Testis (tissue), 3 donors: ENCODE measurements around the gene GNB1L. TPM values are rescaled to one million over a fixed set of nuclear protein-coding genes. Genes with fewer than 3 reads are reported as not detected.

Experiments used
- DNase-seq: peaks from one replicate; pipeline ENCODE4 v3.0.0-alpha.2; 2019
- H3K27ac ChIP-seq, 2 donors: fragments of 200-600 bp; sonication (generic); one replicate each; pipeline ENCODE4 v1.5.1; 2019
- H3K27me3 ChIP-seq: fragments of 200-600 bp; sonication (generic); one replicate; pipeline ENCODE4 v1.5.1; 2019
- H3K36me3 ChIP-seq: fragments of 200-600 bp; sonication (generic); one replicate; pipeline ENCODE4 v1.5.1; 2017; ENCODE audit warnings: low read depth; ENCODE audit errors: missing control alignments
- H3K4me1 ChIP-seq: fragments of 200-600 bp; sonication (generic); one replicate; pipeline ENCODE4 v1.5.1; 2019
- H3K4me3 ChIP-seq, 2 donors: fragments of 200-600 bp; sonication (generic); one replicate each; pipeline ENCODE4 v1.5.1; 2017 to 2019
- H3K9me3 ChIP-seq: fragments of 200-600 bp; sonication (generic); one replicate; pipeline ENCODE4 v1.5.1; 2017
- POLR2A ChIP-seq: fragments of 450-650 bp; IDR thresholded peaks from one replicate; pipeline ENCODE4 v1.6.1; 2017; ENCODE audit warnings: antibody characterized with exemption, mild to moderate bottlenecking, moderate library complexity
- WGBS, 2 donors: methylation state at CpG; one replicate each; pipeline ENCODE4 v1.1.5; 2018; 5-methylcytosine and 5-hydroxymethylcytosine counted together
- intact Hi-C: fragments of 100-400 bp; cut with DNase I; formaldehyde crosslinking; loops from one replicate; pipeline ENCODE4 v1.15.1; 2023; ENCODE audit warnings: low total_unique reads
- polyA plus RNA-seq: library from polyadenylated mRNA; stranded (reverse); fragments of 350-450 nt; fragmentation: Illumina TruSeq; extraction: RNeasy Lipid Tissue Mini Kit (QIAGEN cat#74804); gene quantifications from one replicate; pipeline ENCODE4 v1.2.3, GENCODE V29; 2014; ENCODE audit warnings: low read depth, low replicate concordance; ENCODE audit not compliant: insufficient read depth
- total RNA-seq, 2 donors: library from RNA; depleted of rRNA; stranded (reverse); fragments of >200 nt; gene quantifications; one replicate each; pipeline ENCODE4 v1.2.3, GENCODE V29; 2016
- TF ChIP-seq, protein P1 (sequence below), 3 experiments: fragments of 450-650 bp in 2 of 3; fragments of 200-600 bp in 1 of 3; sonication (generic) in 1 of 3; IDR thresholded peaks; one replicate each; pipeline ENCODE4 v1.5.1; 2016 to 2019; ENCODE audit warnings: antibody characterized with exemption in 3 of 3, mild to moderate bottlenecking in 2 of 3, moderate library complexity in 1 of 3

Gene GNB1L
- total and polyA plus RNA-seq, 3 donors from 2014 or later, result 5.5 to 6.9 (median 6.0) TPM

DNA sequence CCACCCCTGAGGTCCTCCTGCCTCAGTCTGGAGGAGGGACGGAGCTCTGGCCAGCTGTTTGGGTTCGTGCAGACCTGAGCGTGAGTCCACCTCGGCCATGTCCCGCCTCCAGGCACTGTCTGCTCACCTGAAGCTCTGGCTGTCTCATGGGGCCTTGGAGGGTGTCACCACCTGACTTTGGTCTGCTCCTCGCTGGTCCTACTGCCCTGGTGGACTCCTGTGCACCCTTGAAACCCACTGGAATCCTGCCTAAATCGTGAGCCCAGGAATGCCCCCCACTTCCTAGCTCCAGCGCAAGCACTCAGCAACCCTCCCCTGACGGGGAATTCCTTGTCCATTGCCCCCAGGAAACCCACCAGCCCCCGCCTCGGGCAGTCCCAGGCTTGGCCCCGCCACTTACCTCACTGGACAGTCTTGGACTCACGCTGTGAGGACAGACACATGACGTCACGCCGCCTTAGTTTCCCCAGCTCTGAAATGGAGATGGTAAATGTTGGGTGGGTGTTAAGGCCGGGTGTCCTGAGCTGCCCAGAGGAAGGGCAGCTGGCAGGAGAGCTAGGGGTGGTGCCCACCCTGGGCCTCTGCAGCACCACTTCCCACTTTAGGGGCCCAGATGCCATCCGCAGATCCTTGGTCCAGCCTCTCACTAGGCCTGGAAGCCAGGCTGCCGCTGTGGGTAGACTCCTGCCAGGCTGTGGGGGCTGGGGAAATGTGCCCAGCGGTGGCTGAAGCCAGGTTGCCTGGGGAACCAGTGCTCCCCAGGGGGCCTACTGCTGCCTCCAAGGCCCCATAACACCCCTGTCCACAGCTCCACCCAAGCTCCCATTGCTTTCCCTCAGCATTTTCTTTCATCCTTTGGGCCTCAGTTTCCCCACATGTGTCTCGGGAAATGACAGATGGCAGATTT lies 112.3 kb downstream of the GNB1L start:
- intact Hi-C loops, result no loop called here
- Histone ChIP-seq H3K4me3 (no peak overlapping the region), H3K4me1 (no peaks in the 10 kb centered on the region), H3K36me3 (no peaks in the 10 kb centered on the region), H3K27ac (no peak overlapping the region), H3K9me3 (no peaks in the 10 kb centered on the region), H3K27me3 (no peaks in the 10 kb centered on the region)
- no peak for DNase-seq
- TF ChIP-seq, protein P1, sequence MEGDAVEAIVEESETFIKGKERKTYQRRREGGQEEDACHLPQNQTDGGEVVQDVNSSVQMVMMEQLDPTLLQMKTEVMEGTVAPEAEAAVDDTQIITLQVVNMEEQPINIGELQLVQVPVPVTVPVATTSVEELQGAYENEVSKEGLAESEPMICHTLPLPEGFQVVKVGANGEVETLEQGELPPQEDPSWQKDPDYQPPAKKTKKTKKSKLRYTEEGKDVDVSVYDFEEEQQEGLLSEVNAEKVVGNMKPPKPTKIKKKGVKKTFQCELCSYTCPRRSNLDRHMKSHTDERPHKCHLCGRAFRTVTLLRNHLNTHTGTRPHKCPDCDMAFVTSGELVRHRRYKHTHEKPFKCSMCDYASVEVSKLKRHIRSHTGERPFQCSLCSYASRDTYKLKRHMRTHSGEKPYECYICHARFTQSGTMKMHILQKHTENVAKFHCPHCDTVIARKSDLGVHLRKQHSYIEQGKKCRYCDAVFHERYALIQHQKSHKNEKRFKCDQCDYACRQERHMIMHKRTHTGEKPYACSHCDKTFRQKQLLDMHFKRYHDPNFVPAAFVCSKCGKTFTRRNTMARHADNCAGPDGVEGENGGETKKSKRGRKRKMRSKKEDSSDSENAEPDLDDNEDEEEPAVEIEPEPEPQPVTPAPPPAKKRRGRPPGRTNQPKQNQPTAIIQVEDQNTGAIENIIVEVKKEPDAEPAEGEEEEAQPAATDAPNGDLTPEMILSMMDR (IDR thresholded peaks at IDR 0.05), result no peak
- TF ChIP-seq POLR2A, result no peak
- 91 to 93% methylated on average over 10 to 21 of the region's 21 CpGs for WGBS, 2 donors

DNA sequence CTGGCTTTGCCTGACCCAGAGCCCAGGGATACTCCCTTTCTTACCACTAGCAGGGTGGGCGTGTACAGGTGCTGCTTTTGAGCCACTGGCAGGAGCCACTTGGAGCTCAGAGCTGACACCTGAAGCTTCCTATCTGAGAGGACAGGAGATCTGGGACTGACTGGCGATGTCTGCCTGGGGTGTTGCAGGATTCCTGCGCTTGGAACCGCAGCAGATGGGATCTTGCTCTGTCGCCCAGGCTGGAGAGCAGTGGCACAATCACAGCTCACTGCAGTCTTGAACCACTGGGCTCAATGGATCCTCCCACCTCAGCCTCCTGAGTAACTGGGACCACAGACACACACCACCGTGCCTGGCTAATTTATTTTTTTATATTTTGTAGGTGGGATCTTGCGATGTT lies 113.6 kb downstream of the GNB1L start:
- no peak for DNase-seq
- Histone ChIP-seq H3K4me1 (no peaks in the 10 kb centered on the region), H3K27ac (no peak overlapping the region), H3K36me3 (no peaks in the 10 kb centered on the region), H3K27me3 (no peaks in the 10 kb centered on the region), H3K4me3 (no peak overlapping the region), H3K9me3 (no peaks in the 10 kb centered on the region)
- WGBS, 2 donors, result 96 to 97% methylated on average over 7 of the region's 7 CpGs
- TF ChIP-seq POLR2A, result no peak
- TF ChIP-seq, protein P1 (IDR thresholded peaks at IDR 0.05), result no peak
- intact Hi-C loops, result no loop called here

DNA sequence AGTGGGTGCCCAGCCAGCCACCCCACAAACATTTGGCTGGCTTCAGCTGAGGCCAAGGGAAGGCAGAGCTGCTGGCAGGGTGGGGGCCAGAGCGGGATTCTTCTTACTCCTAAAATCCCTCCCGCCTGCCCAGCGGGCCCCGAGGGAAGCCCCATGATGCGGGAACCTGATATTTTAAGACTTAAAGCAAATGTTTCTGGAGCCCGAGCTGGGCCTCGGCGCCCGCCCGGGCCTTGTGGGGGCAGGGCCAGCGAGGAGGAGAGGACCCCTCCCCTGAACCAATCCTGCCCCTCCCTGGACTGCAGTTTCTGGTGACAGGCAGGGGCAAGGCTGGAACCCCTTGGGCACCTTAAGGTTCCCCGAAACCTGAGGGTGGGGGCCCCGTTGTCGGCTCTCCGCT lies 114.1 kb downstream of the GNB1L start:
- DNase-seq, result no peak
- Histone ChIP-seq H3K27ac (no peak overlapping the region), H3K4me1 (no peaks in the 10 kb centered on the region), H3K27me3 (no peaks in the 10 kb centered on the region), H3K4me3 (no peak overlapping the region), H3K9me3 (no peaks in the 10 kb centered on the region), H3K36me3 (no peaks in the 10 kb centered on the region)
- intact Hi-C loops, result no loop called here
- TF ChIP-seq POLR2A, result no peak
- TF ChIP-seq, protein P1 (IDR thresholded peaks at IDR 0.05), result no peak
- 92 to 95% methylated on average over 4 to 15 of the region's 15 CpGs for WGBS, 2 donors

DNA sequence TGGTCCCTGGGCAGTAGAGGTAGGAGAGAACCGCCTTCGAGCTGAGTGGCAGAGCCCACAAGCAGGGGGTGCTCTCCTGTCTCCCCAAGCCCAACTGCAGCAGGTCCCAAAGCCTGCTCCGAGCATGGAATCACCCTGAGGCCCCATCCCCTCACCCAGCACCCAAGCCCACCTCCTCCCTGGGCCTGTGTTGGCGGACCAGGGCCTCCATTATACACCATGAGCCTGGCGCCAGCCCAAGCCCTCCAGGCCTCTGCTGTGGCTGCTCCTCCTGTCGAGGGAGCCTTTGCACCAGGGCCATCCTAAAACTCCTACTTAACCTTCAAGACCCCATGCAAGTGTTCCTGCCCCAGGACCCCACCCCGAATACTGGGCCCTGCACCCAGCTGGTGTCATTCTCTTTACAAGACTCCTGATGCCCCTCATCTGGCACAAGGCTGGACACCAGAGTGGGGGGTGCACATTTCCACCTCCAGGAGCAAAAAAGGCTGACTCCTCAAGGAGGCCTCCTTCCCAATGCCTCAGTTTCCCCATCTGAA lies 114.7 kb downstream of the GNB1L start:
- Histone ChIP-seq H3K27me3 (no peaks in the 10 kb centered on the region), H3K27ac (no peak overlapping the region), H3K9me3 (no peaks in the 10 kb centered on the region), H3K4me3 (no peak overlapping the region), H3K4me1 (no peaks in the 10 kb centered on the region), H3K36me3 (no peaks in the 10 kb centered on the region)
- intact Hi-C loops, result no loop called here
- 91 to 100% methylated on average over 4 to 7 of the region's 7 CpGs for WGBS, 2 donors
- no peak for DNase-seq
- TF ChIP-seq, protein P1 (IDR thresholded peaks at IDR 0.05), result no peak
- no peak for TF ChIP-seq POLR2A
